HepG2 (cell line): ENCODE results near the gene GATA1.

Experiments
- BRCA1 ChIP-seq: sonication (generic); formaldehyde crosslinking; IDR thresholded peaks from 2 replicates; pipeline ENCODE4 v1.4.0; 2020; ENCODE audit warnings: missing genetic modification reagents
- FOXP1 ChIP-seq, 2 experiments: fragments of 450-650 bp in 1 of 2; IDR thresholded peaks; 2 replicates each; pipeline ENCODE4 v1.6.1; 2017 to 2018; ENCODE audit warnings: antibody characterized with exemption in 1 of 2
- HMGXB3 ChIP-seq: sonication (generic); formaldehyde crosslinking; IDR thresholded peaks from 2 replicates; pipeline ENCODE4 v1.4.0; 2020; ENCODE audit warnings: missing genetic modification reagents, borderline replicate concordance
- KDM1A ChIP-seq: IDR thresholded peaks from 2 replicates; pipeline ENCODE4 v1.6.1; 2016; ENCODE audit warnings: missing compliant biosample characterization
- SMARCC2 ChIP-seq: fragments of 450-650 bp; IDR thresholded peaks from 2 replicates; pipeline ENCODE4 v1.6.1; 2017; ENCODE audit warnings: antibody characterized with exemption, mild to moderate bottlenecking
- ZC3H4 ChIP-seq: sonication (generic); formaldehyde crosslinking; IDR thresholded peaks from 2 replicates; pipeline ENCODE4 v1.4.0; 2020; ENCODE audit warnings: missing genetic modification reagents, borderline replicate concordance
- ZNF878 ChIP-seq: sonication (generic); formaldehyde crosslinking; IDR thresholded peaks from 2 replicates; pipeline ENCODE4 v1.8.1; 2023; ENCODE audit warnings: mild to moderate bottlenecking, missing genetic modification reagents, moderate library complexity
- TF ChIP-seq, protein P1 (sequence below): sonication (generic); formaldehyde crosslinking; IDR thresholded peaks from 2 replicates; pipeline ENCODE4 v1.4.0; 2020; ENCODE audit warnings: low read depth, mild to moderate bottlenecking, missing genetic modification reagents

DNA sequence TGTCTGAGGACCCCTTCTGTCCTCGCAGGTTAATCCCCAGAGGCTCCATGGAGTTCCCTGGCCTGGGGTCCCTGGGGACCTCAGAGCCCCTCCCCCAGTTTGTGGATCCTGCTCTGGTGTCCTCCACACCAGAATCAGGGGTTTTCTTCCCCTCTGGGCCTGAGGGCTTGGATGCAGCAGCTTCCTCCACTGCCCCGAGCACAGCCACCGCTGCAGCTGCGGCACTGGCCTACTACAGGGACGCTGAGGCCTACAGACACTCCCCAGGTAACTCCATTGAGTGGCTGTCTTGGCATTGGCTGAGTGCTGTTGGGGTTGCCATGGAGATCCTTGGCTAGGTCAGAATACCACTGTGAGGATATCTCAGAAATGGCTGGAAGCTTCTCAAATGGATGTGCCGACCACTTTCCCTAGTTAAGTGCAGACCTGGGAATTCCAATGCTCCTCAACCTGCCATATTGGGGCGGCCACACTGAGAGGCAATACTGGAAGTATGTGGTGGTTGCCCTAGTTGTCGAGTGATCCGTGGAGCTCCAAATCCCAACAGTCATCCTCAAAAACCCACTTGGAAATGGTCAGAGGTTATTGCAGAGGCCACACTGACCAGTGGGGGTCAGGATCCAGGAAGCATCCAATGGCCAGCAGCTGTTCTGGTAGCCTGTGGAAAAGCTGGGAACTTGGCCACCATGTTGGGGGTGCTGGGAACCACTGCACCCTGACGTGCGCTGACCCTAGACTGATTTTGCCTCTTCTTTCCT is 4.9 kb downstream of the GATA1 start:
- TF ChIP-seq FOXP1 (IDR thresholded peaks at IDR 0.05) (no peak), FOXP1 (CRISPR knock-in tag; IDR thresholded peaks at IDR 0.05) (no peak), SMARCC2 (no peak), BRCA1 (CRISPR knock-in tag) (no peak), ZC3H4 (CRISPR knock-in tag) (no peak), ZNF878 (CRISPR knock-in tag) (no peak), HMGXB3 (no peak), KDM1A (CRISPR knock-in tag) (no peak)
- TF ChIP-seq, protein P1, sequence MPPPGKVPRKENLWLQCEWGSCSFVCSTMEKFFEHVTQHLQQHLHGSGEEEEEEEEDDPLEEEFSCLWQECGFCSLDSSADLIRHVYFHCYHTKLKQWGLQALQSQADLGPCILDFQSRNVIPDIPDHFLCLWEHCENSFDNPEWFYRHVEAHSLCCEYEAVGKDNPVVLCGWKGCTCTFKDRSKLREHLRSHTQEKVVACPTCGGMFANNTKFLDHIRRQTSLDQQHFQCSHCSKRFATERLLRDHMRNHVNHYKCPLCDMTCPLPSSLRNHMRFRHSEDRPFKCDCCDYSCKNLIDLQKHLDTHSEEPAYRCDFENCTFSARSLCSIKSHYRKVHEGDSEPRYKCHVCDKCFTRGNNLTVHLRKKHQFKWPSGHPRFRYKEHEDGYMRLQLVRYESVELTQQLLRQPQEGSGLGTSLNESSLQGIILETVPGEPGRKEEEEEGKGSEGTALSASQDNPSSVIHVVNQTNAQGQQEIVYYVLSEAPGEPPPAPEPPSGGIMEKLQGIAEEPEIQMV (CRISPR knock-in tag): no peak
